Panc1 (cell line): Measurements from ENCODE around the gene SMAD1.

Source experiments
- CTCF ChIP-seq: fragments of 450-650 bp; IDR thresholded peaks from 2 replicates; pipeline ENCODE4 v1.5.1; 2017; ENCODE audit warnings: mild to moderate bottlenecking
- POLR2AphosphoS5 ChIP-seq: IDR thresholded peaks from 2 replicates; pipeline ENCODE4 v1.6.1; 2012; ENCODE audit warnings: mild to moderate bottlenecking, low read depth, low read length, moderate library complexity
- REST ChIP-seq, 2 experiments: IDR thresholded peaks; 2 replicates each; pipeline ENCODE4 v1.6.1; 2011 to 2012; ENCODE audit warnings: low read depth in 2 of 2, control low read depth in 1 of 2, low read length in 1 of 2, mild to moderate bottlenecking in 1 of 2, moderate library complexity in 1 of 2; ENCODE audit not compliant: insufficient read depth in 1 of 2
- SIN3A ChIP-seq: IDR thresholded peaks from 2 replicates; pipeline ENCODE4 v1.6.1; 2012; ENCODE audit warnings: low read depth, mild to moderate bottlenecking, low read length, moderate library complexity, borderline replicate concordance; ENCODE audit not compliant: insufficient read depth
- TCF7L2 ChIP-seq: IDR thresholded peaks from 2 replicates; pipeline ENCODE4 v1.6.1; 2011; ENCODE audit warnings: mild to moderate bottlenecking, low read depth, low read length, inconsistent platforms

- TF ChIP-seq CTCF (no peak), POLR2AphosphoS5 (no peak), SIN3A (no peak), REST (IDR thresholded peaks at IDR 0.05; ENCODE audit: insufficient read depth in 1 of 2, low read depth in 2 of 2, low read length in 1 of 2) (no peak), TCF7L2 (no peak)
Observed at GRCh38 chr4:145538596-145538995, 56.9 kb downstream of the SMAD1 start.
